KMS-11 (cell line): Measurements from ENCODE around the gene ACVR1.

Experiments
- H2AFZ ChIP-seq: fragments of 200-600 bp; sonication (generic); 2 replicates; pipeline ENCODE4 v1.6.1; 2016; ENCODE audit warnings: antibody characterized with exemption, mixed run types, low read depth
- H3K27ac ChIP-seq: fragments of 200-600 bp; sonication (generic); 2 replicates; pipeline ENCODE4 v1.6.1; 2016; ENCODE audit warnings: mild to moderate bottlenecking, mixed run types
- H3K27me3 ChIP-seq: fragments of 200-600 bp; sonication (generic); 2 replicates; pipeline ENCODE4 v1.6.1; 2017; ENCODE audit warnings: mild to moderate bottlenecking, low read depth, mixed run types, moderate library complexity; ENCODE audit not compliant: insufficient read depth
- H3K36me3 ChIP-seq: fragments of 200-600 bp; sonication (generic); 2 replicates; pipeline ENCODE4 v1.6.1; 2017; ENCODE audit warnings: mild to moderate bottlenecking, mixed run types; ENCODE audit not compliant: insufficient read depth
- H3K4me1 ChIP-seq: fragments of 200-600 bp; sonication (generic); 2 replicates; pipeline ENCODE4 v1.6.1; 2016; ENCODE audit warnings: mild to moderate bottlenecking, low read depth, mixed run types; ENCODE audit not compliant: poor library complexity, severe bottlenecking
- H3K4me2 ChIP-seq: fragments of 200-600 bp; sonication (generic); 2 replicates; pipeline ENCODE4 v1.7.0; 2016; ENCODE audit warnings: mild to moderate bottlenecking, mixed run types
- H3K4me3 ChIP-seq: fragments of 200-600 bp; sonication (generic); IDR thresholded peaks from 2 replicates; pipeline ENCODE4 v1.6.1; 2017; ENCODE audit warnings: low read depth, low read length, mixed read lengths; ENCODE audit not compliant: insufficient read depth
- H3K79me2 ChIP-seq: fragments of 200-600 bp; sonication (generic); 2 replicates; pipeline ENCODE4 v1.6.1; 2016; ENCODE audit warnings: low read depth, mixed run types; ENCODE audit not compliant: insufficient read depth
- H3K9ac ChIP-seq: fragments of 200-600 bp; sonication (generic); 2 replicates; pipeline ENCODE4 v1.6.1; 2016; ENCODE audit warnings: mild to moderate bottlenecking, mixed run types
- H4K20me1 ChIP-seq: fragments of 200-600 bp; sonication (generic); 2 replicates; pipeline ENCODE4 v1.6.1; 2016; ENCODE audit warnings: mild to moderate bottlenecking, mixed run types; ENCODE audit not compliant: insufficient read depth
- CTCF ChIP-seq: fragments of 200-600 bp; sonication (generic); conservative IDR thresholded peaks from 2 replicates; pipeline ENCODE4 v1.6.1; 2017; ENCODE audit warnings: low read depth, mild to moderate bottlenecking, antibody characterized with exemption, low read length, moderate library complexity, mixed read lengths

The ACVR1 gene

GRCh38 chr2:157825885-157826284 lies 50.2 kb downstream of the ACVR1 start:
- Histone ChIP-seq H3K4me1 (no peaks in the 10 kb centered on the region), H3K4me2 (no peak overlapping the region), H3K4me3 (no peak overlapping the region), H2AFZ (no peak overlapping the region), H3K27ac (no peak overlapping the region), H3K79me2 (no peaks in the 10 kb centered on the region), H4K20me1 (no peaks in the 10 kb centered on the region), H3K36me3 (no peaks in the 10 kb centered on the region), H3K27me3 (no peaks in the 10 kb centered on the region), H3K9ac (no peak overlapping the region)
- no peak for TF ChIP-seq CTCF

- no peak overlapping the region for H3K4me2 ChIP-seq
- H3K4me3 ChIP-seq = no peak overlapping the region
- TF ChIP-seq CTCF = no peak
- no peak overlapping the region for H3K9ac ChIP-seq
- no peak overlapping the region for H3K27ac ChIP-seq
- no peaks in the 10 kb centered on the region for H3K4me1 ChIP-seq
- H3K27me3 ChIP-seq = no peaks in the 10 kb centered on the region
- no peak overlapping the region for H2AFZ ChIP-seq
- H4K20me1 ChIP-seq = no peaks in the 10 kb centered on the region
- no peaks in the 10 kb centered on the region for H3K79me2 ChIP-seq
- H3K36me3 ChIP-seq = no peaks in the 10 kb centered on the region
Measured at GRCh38 chr2:157822993-157823392, 53.1 kb downstream of the ACVR1 start.

- H3K36me3 ChIP-seq = no peaks in the 10 kb centered on the region
- no peak overlapping the region for H3K4me2 ChIP-seq
- H3K27me3 ChIP-seq = no peaks in the 10 kb centered on the region
- no peak overlapping the region for H3K27ac ChIP-seq
- H3K79me2 ChIP-seq = no peaks in the 10 kb centered on the region
- no peak overlapping the region for H2AFZ ChIP-seq
- no peaks in the 10 kb centered on the region for H3K4me1 ChIP-seq
- H3K4me3 ChIP-seq = no peak overlapping the region
- H3K9ac ChIP-seq = no peak overlapping the region
- no peak for TF ChIP-seq CTCF
- H4K20me1 ChIP-seq = no peaks in the 10 kb centered on the region
Measured at GRCh38 chr2:157822533-157822932, 53.6 kb downstream of the ACVR1 start.

- no peaks in the 10 kb centered on the region for H4K20me1 ChIP-seq
- H3K36me3 ChIP-seq = no peaks in the 10 kb centered on the region
- no peak overlapping the region for H2AFZ ChIP-seq
- no peak overlapping the region for H3K4me3 ChIP-seq
- H3K27ac ChIP-seq = no peak overlapping the region
- H3K4me2 ChIP-seq = no peak overlapping the region
- no peaks in the 10 kb centered on the region for H3K79me2 ChIP-seq
- H3K4me1 ChIP-seq = no peaks in the 10 kb centered on the region
- no peak for TF ChIP-seq CTCF
- no peaks in the 10 kb centered on the region for H3K27me3 ChIP-seq
- no peak overlapping the region for H3K9ac ChIP-seq
Measured at GRCh38 chr2:157821519-157822131, 54.5 kb downstream of the ACVR1 start.
